GM13976 (cell line): ENCODE measurements around the gene GATC.

Source experiments
- DNase-seq: peaks from one replicate; pipeline ENCODE4 v3.0.0; 2012; ENCODE audit warnings: low spot score
- CTCF ChIP-seq: IDR thresholded peaks from 2 replicates; pipeline ENCODE4 v1.5.1; 2012; ENCODE audit warnings: borderline replicate concordance, mild to moderate bottlenecking; ENCODE audit not compliant: insufficient read depth; ENCODE audit errors: extremely low read depth, missing control alignments, control extremely low read depth
- in situ Hi-C: fragments of 300-500 bp; cut with MboI; formaldehyde crosslinking; loops from one replicate; pipeline ENCODE4 v1.12.0; 2022; ENCODE audit warnings: low sequenced_read_pairs, mixed read lengths, inconsistent platforms; ENCODE audit not compliant: unreplicated experiment

Gene GATC

GRCh38 chr12:120417917-120418580 is 28.2 kb upstream of the GATC start:
- DNase-seq = no peak
- no peak for TF ChIP-seq CTCF
- in situ Hi-C loops = no loop called here

DNA sequence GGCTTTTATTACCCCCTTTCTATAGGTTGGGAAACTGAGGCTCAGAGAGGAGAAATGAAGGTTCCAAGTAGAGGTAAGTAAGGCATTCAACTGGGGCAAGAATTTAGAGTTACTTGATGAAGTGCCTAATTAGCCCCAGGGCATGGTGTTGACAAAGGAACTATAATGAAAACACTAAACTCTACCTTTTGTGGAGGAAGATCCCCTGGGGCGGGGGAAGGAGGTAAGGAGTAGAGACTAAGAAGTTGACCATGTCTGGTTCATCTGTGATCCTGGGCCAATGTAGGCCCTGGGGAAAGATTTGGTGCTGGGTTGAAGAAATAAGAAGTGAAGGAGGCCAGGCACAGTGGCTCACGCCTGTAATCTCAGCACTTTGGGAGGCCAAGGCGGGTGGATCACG is 24.5 kb upstream of the GATC start:
- TF ChIP-seq CTCF = no peak
- in situ Hi-C loops = no loop called here
- no peak for DNase-seq

- no peak for DNase-seq
- in situ Hi-C loops = no loop called here
- no peak for TF ChIP-seq CTCF
Measured at GRCh38 chr12:120422892-120423456, 23.3 kb upstream of the GATC start.

DNA sequence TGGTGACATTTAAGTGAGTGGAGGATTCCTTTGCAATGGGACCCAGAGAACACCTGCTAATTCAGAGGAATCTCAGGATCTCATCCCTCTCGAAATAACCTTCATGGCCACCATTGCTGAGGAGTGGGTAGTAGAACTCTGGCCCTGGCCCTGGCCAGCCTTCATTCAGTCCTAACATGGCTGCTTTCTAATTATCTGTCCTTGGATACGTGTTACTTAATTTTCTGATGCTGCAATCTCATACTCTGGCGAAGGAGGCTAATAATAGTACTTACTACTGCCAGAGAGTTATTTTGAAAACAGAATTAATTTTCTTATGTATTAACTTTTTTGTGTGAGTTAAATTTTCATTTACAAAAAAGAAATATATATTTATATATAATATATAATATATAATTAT is 20.4 kb upstream of the GATC start:
- in situ Hi-C loops = no loop called here
- no peak for TF ChIP-seq CTCF
- DNase-seq = no peak

GRCh38 chr12:120428597-120429229 is 17.5 kb upstream of the GATC start:
- TF ChIP-seq CTCF = no peak
- in situ Hi-C loops = no loop called here
- DNase-seq = no peak

DNA sequence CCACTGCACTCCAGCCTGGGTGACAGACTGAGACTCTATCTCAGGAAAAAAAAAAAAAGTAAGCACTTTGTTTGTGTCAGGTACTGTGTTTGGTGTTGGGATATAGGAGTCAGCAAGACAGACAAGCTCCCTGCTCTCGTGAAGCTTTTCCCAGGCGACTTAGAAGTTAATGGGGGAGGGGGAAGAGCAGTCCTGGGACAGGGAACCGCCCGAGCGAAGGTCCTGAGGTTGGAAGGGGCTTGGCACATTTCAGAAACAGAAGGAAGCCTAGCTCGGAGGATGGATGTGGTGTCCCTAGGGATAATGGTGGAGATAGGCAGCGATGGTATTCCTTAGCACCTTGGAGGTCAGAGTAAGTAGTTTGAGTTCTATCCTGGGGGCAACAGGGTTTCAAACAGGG is 16.9 kb upstream of the GATC start:
- no peak for TF ChIP-seq CTCF
- in situ Hi-C loops = no loop called here
- no peak for DNase-seq
